K562 (cell line): ENCODE data around the gene TPD52L1. TPM values are rescaled to one million over a fixed set of nuclear protein-coding genes. Genes with fewer than 3 reads are reported as not detected.
A peak's percentile ranks its signal among the peaks of the same experiment; 100 is the strongest.

Experiments used
- BRD9 ChIP-seq: fragments of 450-650 bp; IDR thresholded peaks from 2 replicates; pipeline ENCODE4 v1.6.1; 2018; ENCODE audit warnings: low read depth; ENCODE audit not compliant: partially characterized antibody
- CHD1 ChIP-seq: fragments of 200-600 bp; sonication (generic); IDR thresholded peaks from one replicate; pipeline ENCODE4 v1.6.1; 2012; ENCODE audit warnings: mild to moderate bottlenecking, moderate library complexity, low read length, inconsistent platforms
- CHD4 ChIP-seq: fragments of 200-600 bp; sonication (generic); IDR thresholded peaks from 3 replicates; pipeline ENCODE4 v1.6.1; 2012; ENCODE audit warnings: low read depth, mild to moderate bottlenecking, mixed read lengths, low read length, inconsistent platforms; ENCODE audit not compliant: insufficient read depth, insufficient replicate concordance, poor library complexity, severe bottlenecking
- HDAC1 ChIP-seq, 2 experiments: fragments of 450-650 bp; IDR thresholded peaks; 2 replicates each; pipeline ENCODE4 v1.6.1; 2016 to 2017; ENCODE audit warnings: inconsistent platforms in 1 of 2, mild to moderate bottlenecking in 1 of 2, moderate library complexity in 1 of 2
- HSF4 ChIP-seq: fragments of 250-450 bp; sonication (Bioruptor Pico); IDR thresholded peaks from 2 replicates; pipeline ENCODE4 v2.1.2; 2022; ENCODE audit warnings: mild to moderate bottlenecking, moderate library complexity, borderline replicate concordance
- IRF9 ChIP-seq: fragments of 450-650 bp; IDR thresholded peaks from 2 replicates; pipeline ENCODE4 v1.6.1; 2016; ENCODE audit warnings: missing biosample characterization, missing genetic modification characterization
- KLF1 ChIP-seq: fragments of 450-650 bp; IDR thresholded peaks from 2 replicates; pipeline ENCODE4 v1.6.1; 2016; ENCODE audit warnings: missing genetic modification characterization, missing compliant biosample characterization
- MAZ ChIP-seq, 2 experiments: fragments of 450-650 bp in 1 of 2; sonication (generic) in 1 of 2; formaldehyde crosslinking; IDR thresholded peaks in 1 of 2; conservative IDR thresholded peaks in 1 of 2; 2 replicates each; pipeline versions ENCODE4 v1.4.0 to v1.5.0; 2020; ENCODE audit warnings: mild to moderate bottlenecking in 1 of 2, missing genetic modification reagents in 1 of 2
- MYC ChIP-seq, 2 experiments: fragments of 250-450 bp in 1 of 2; sonication (Bioruptor Pico) in 1 of 2; IDR thresholded peaks; 2 replicates each; pipeline versions ENCODE4 v1.5.1 to v1.6.1; 2012 to 2021; ENCODE audit warnings: low read depth in 2 of 2, borderline replicate concordance in 1 of 2, improper control_type of control experiment in 1 of 2, low read length in 1 of 2, mild to moderate bottlenecking in 1 of 2, moderate library complexity in 1 of 2
- NFATC3 ChIP-seq: fragments of 450-650 bp; IDR thresholded peaks from 2 replicates; pipeline ENCODE4 v1.6.1; 2017; ENCODE audit warnings: mild to moderate bottlenecking
- PBX2 ChIP-seq, 2 experiments: IDR thresholded peaks in 1 of 2; conservative IDR thresholded peaks in 1 of 2; 2 replicates each; pipeline ENCODE4 v1.6.1; 2016; ENCODE audit warnings: low read depth in 2 of 2, mild to moderate bottlenecking in 1 of 2, missing compliant biosample characterization in 1 of 2, missing genetic modification characterization in 1 of 2, moderate library complexity in 1 of 2
- PHB ChIP-seq: fragments of 250-450 bp; sonication (Bioruptor Pico); IDR thresholded peaks from 2 replicates; pipeline ENCODE4 v1.5.0; 2021
- TAF1 ChIP-seq: IDR thresholded peaks from 2 replicates; pipeline ENCODE4 v1.6.1; 2011; ENCODE audit warnings: mild to moderate bottlenecking, low read length, moderate library complexity; ENCODE audit not compliant: insufficient read depth, control insufficient read depth, severe bottlenecking; ENCODE audit errors: extremely low read depth
- XRCC3 ChIP-seq: fragments of 450-650 bp; IDR thresholded peaks from 2 replicates; pipeline ENCODE4 v1.6.1; 2017; ENCODE audit warnings: mild to moderate bottlenecking, moderate library complexity
- ZEB2 ChIP-seq: fragments of 450-650 bp; IDR thresholded peaks from 2 replicates; pipeline ENCODE4 v1.6.1; 2016
- ZNF589 ChIP-seq: fragments of 200-800 bp; sonication (Bioruptor generic); IDR thresholded peaks from 2 replicates; pipeline ENCODE4 v1.6.1; 2016; ENCODE audit warnings: low read depth, missing genetic modification characterization, missing compliant biosample characterization
- polyA plus RNA-seq, 8 experiments: library from polyadenylated mRNA; depleted of rRNA in 4 of 8; stranded (reverse) in 5 of 8; unstranded in 3 of 8; fragments of >200 nt; fragmentation: Nextera tagmentation in 2 of 8; fragmentation: Illumina TruSeq in 1 of 8; extraction: Ambion mirVana in 2 of 8; extraction: Trizol in 1 of 8; gene quantifications; 2 replicates each; pipeline versions ENCODE4 v1.2.1 to v1.2.3, GENCODE V29; 2011 to 2014; ENCODE audit warnings: inconsistent platforms in 1 of 8, missing spikeins in 1 of 8
- total RNA-seq, 7 experiments: library from RNA; depleted of rRNA in 6 of 7; stranded (reverse); fragments of >200 nt in 6 of 7; fragmentation: Illumina TruSeq in 2 of 7; extraction: Trizol in 2 of 7; gene quantifications; 2 replicates each; pipeline versions ENCODE4 v1.2.1 to v1.2.3, GENCODE V29; 2011 to 2021; ENCODE audit warnings: low replicate concordance in 1 of 7
- TF ChIP-seq, protein P1 (sequence below): sonication (generic); formaldehyde crosslinking; IDR thresholded peaks from 2 replicates; pipeline ENCODE4 v1.8.0; 2023; ENCODE audit warnings: missing genetic modification reagents, mild to moderate bottlenecking, borderline replicate concordance
- TF ChIP-seq, protein P2 (sequence below): fragments of 450-650 bp; formaldehyde crosslinking; IDR thresholded peaks from 2 replicates; pipeline ENCODE4 v1.4.0; 2022; ENCODE audit warnings: mild to moderate bottlenecking, moderate library complexity

The TPD52L1 gene
- total and polyA plus RNA-seq, 9 of the 15 experiments (the other 6 are each of a cell fraction or from before 2014, with no cell fraction given) = 12.9 to 149 (median 75.7) TPM

DNA sequence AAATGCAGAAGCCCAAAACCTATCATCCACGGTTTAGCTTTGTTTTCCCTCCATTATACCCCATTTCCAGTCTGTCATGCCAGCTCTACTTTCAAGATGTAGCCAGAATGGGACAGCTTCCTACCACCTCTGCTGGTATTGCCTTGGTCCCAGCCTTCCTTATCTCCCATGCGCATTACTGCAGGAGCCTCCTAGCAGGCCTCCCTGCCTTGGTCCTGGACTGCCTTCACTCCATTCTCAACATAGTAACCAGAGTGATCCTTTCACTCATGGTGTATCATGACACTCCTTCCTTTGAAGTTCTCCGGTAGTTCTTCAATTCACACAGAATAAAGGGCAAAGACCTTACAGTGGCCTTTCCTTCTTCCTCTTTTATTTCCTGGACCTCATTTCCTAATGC, 15.9 kb downstream of the TPD52L1 start (continued):
- no peak for TF ChIP-seq BRD9
- TF ChIP-seq ZNF589 = no peak
- no peak for TF ChIP-seq XRCC3
- TF ChIP-seq HDAC1 (IDR thresholded peaks at IDR 0.05) = no peak
- no peak for TF ChIP-seq PHB (CRISPR knock-in tag)
- TF ChIP-seq CHD1 = no peak
- TF ChIP-seq MYC (IDR thresholded peaks at IDR 0.05; ENCODE audit: low read depth, low read length) = no peak
- no peak for TF ChIP-seq MYC (CRISPR knock-in tag; IDR thresholded peaks at IDR 0.05; ENCODE audit: borderline replicate concordance, low read depth)
- TF ChIP-seq IRF9 (tag) = 0 out of 2 replicates have a peak, but pooled peaks have one; percentile 14
- no peak for TF ChIP-seq MAZ (CRISPR knock-in tag; conservative IDR thresholded peaks at IDR 0.05 in 1 of 2, IDR thresholded peaks at IDR 0.05 in 1 of 2)
- TF ChIP-seq, protein P1, sequence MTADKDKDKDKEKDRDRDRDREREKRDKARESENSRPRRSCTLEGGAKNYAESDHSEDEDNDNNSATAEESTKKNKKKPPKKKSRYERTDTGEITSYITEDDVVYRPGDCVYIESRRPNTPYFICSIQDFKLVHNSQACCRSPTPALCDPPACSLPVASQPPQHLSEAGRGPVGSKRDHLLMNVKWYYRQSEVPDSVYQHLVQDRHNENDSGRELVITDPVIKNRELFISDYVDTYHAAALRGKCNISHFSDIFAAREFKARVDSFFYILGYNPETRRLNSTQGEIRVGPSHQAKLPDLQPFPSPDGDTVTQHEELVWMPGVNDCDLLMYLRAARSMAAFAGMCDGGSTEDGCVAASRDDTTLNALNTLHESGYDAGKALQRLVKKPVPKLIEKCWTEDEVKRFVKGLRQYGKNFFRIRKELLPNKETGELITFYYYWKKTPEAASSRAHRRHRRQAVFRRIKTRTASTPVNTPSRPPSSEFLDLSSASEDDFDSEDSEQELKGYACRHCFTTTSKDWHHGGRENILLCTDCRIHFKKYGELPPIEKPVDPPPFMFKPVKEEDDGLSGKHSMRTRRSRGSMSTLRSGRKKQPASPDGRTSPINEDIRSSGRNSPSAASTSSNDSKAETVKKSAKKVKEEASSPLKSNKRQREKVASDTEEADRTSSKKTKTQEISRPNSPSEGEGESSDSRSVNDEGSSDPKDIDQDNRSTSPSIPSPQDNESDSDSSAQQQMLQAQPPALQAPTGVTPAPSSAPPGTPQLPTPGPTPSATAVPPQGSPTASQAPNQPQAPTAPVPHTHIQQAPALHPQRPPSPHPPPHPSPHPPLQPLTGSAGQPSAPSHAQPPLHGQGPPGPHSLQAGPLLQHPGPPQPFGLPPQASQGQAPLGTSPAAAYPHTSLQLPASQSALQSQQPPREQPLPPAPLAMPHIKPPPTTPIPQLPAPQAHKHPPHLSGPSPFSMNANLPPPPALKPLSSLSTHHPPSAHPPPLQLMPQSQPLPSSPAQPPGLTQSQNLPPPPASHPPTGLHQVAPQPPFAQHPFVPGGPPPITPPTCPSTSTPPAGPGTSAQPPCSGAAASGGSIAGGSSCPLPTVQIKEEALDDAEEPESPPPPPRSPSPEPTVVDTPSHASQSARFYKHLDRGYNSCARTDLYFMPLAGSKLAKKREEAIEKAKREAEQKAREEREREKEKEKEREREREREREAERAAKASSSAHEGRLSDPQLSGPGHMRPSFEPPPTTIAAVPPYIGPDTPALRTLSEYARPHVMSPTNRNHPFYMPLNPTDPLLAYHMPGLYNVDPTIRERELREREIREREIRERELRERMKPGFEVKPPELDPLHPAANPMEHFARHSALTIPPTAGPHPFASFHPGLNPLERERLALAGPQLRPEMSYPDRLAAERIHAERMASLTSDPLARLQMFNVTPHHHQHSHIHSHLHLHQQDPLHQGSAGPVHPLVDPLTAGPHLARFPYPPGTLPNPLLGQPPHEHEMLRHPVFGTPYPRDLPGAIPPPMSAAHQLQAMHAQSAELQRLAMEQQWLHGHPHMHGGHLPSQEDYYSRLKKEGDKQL (CRISPR knock-in tag) = no peak
- no peak for TF ChIP-seq ZEB2
- no peak for TF ChIP-seq TAF1
- no peak for TF ChIP-seq HSF4 (CRISPR knock-in tag)
- no peak for TF ChIP-seq NFATC3
- TF ChIP-seq, protein P2, sequence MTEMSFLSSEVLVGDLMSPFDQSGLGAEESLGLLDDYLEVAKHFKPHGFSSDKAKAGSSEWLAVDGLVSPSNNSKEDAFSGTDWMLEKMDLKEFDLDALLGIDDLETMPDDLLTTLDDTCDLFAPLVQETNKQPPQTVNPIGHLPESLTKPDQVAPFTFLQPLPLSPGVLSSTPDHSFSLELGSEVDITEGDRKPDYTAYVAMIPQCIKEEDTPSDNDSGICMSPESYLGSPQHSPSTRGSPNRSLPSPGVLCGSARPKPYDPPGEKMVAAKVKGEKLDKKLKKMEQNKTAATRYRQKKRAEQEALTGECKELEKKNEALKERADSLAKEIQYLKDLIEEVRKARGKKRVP (CRISPR knock-in tag) = no peak
- no peak for TF ChIP-seq PBX2 (CRISPR knock-in tag; IDR thresholded peaks at IDR 0.05; ENCODE audit: low read depth)
- no peak for TF ChIP-seq PBX2 (tag; conservative IDR thresholded peaks at IDR 0.05; ENCODE audit: low read depth)
- TF ChIP-seq CHD4 = no peak
- no peak for TF ChIP-seq KLF1
